ENCODE measurements around the gene SPIN1.
A peak's percentile ranks its signal among the peaks of the same experiment; 100 is the strongest.
"Not testable (repeated sequence)": the region's sequence is repeated elsewhere in the genome, so short reads cannot be mapped to it uniquely, and the experiment has no call there.

Gene SPIN1

GRCh38 chr9:88388203-88388885 lies at the start of gene SPIN1:
SPIN1 (plus strand) TSS chr9:88388444; CDS start chr9:88426540, 38,096 bp downstream.
- TF ChIP-seq CTCF (conservative IDR thresholded peaks at IDR 0.05; ENCODE audit: low read depth, low read length): peak; percentile 25
- H3K4me3 ChIP-seq (ENCODE audit: low read length): peak within 1 kb of the TSS; percentile 87
- DNase-seq (ENCODE audit: low read depth): no peak

- H3K4me3 ChIP-seq (ENCODE audit: low read length): no peak overlapping the region
- no peak for TF ChIP-seq CTCF (conservative IDR thresholded peaks at IDR 0.05; ENCODE audit: low read depth, low read length)
- DNase-seq (ENCODE audit: low read depth): no peak
Observed at GRCh38 chr9:88339317-88339716, 48.9 kb upstream of the SPIN1 start.

DNA sequence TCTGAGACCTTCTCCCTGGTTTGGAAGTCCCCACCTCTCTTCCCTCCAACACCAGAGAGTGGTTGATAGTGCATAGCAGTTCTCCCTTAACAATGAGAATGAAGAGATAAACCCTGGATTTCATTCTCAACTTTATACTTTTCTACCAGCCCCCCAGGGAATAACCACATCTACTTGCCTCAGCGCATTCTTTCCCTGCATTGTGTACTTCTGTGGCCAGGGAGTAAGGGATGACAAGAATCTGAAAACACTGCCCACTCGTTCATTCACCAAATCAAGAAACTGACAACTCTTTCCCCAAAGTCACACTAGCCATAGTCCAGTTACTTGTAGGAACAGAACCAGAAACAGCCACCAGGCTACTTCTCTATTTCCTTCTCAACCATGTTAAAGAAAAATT lies 46.0 kb upstream of the SPIN1 start:
- H3K4me3 ChIP-seq (ENCODE audit: low read length): no peak overlapping the region
- no peak for TF ChIP-seq CTCF (conservative IDR thresholded peaks at IDR 0.05; ENCODE audit: low read depth, low read length)
- no peak for DNase-seq (ENCODE audit: low read depth)

DNA sequence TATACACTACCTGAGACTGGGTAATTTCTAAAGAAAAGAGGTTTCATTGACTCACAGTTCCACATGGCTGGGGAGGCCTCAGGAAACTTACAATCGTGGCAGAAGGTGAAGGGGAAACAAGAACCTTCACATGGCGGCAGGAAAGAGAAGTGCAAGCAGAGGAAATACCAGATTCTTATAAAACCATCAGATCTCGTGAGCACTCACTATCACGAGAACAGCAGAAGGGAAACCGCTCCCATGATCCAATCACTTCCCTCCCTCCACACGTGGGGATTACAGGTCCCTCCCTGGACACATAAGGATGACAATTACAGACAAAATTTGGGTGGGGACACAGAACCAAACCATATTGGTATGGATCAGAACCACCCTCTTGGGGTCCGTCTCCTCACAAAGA lies 44.2 kb upstream of the SPIN1 start:
- no peak for TF ChIP-seq CTCF (conservative IDR thresholded peaks at IDR 0.05; ENCODE audit: low read depth, low read length)
- H3K4me3 ChIP-seq (ENCODE audit: low read length): no peak overlapping the region
- no peak for DNase-seq (ENCODE audit: low read depth)

- not testable (repeated sequence) for H3K4me3 ChIP-seq (ENCODE audit: low read length); DNase-seq (ENCODE audit: low read depth)
Observed at GRCh38 chr9:88350354-88350753, 37.9 kb upstream of the SPIN1 start.

- DNase-seq (ENCODE audit: low read depth): no peak
- no peak for TF ChIP-seq CTCF (conservative IDR thresholded peaks at IDR 0.05; ENCODE audit: low read depth, low read length)
- no peak overlapping the region for H3K4me3 ChIP-seq (ENCODE audit: low read length)
Observed at GRCh38 chr9:88355166-88355565, 33.1 kb upstream of the SPIN1 start.

DNA sequence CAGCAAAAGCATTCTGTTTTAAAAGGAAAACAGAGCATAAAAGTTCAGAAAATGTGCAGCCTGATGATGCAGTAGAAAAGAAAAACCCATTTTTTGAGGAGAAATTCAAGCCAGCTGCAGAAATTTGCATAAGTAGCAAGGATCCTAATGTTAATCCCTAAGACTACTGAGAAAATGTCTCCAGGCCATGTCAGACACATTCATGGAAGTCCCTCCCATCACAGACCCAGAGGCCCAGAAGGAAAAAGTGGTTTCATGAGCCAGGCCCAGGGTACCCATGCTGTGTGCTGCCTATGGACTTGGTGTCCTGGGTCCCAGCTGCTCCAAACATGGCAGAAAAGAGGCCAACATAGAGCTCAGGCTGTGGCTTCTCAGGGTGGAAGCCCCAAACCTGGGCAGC lies 31.0 kb upstream of the SPIN1 start:
- not testable (repeated sequence) for DNase-seq (ENCODE audit: low read depth); H3K4me3 ChIP-seq (ENCODE audit: low read length)

DNA sequence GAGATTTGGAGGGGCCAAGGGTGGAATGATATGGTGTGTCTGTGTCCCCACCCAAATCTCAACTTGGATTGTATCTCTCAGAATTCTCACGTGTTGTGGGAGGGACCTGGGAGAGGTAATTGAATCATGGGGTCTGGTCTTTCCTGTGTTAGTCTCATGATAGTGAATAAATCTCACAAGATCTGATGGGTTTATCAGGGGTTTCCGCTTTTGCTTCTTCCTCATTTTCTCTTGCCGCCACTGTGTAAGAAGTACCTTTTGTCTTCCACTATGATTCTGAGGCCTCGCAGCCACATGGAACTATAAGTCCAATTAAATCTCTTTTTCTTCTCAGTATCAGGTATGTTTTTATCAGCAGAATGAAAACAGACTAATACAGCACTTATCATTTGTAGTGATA lies 29.5 kb upstream of the SPIN1 start:
- DNase-seq (ENCODE audit: low read depth): no peak
- H3K4me3 ChIP-seq (ENCODE audit: low read length): no peak overlapping the region
- TF ChIP-seq CTCF (conservative IDR thresholded peaks at IDR 0.05; ENCODE audit: low read depth, low read length): no peak
